ENCODE data around the gene NYAP2.

The NYAP2 gene

DNA sequence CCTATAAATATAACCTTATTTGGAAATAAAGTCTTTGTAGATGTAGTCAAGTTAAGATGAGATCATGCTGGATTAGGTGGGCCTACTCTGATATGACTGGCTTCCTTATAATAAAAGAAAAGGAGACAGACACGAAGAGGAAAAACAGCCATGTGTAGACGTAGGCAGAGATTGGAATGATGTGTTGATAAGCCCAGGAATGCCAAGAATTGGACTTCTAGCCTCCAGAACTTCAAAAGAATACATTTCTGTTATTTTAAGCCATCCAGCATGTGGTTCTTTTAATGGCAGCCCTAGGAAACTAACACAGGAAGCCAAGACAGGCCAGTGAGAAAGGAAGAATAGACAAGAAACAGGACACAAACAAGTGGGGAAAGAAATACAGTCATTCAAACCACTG, 68.6 kb downstream of the NYAP2 start:
- TF ChIP-seq, protein P1, sequence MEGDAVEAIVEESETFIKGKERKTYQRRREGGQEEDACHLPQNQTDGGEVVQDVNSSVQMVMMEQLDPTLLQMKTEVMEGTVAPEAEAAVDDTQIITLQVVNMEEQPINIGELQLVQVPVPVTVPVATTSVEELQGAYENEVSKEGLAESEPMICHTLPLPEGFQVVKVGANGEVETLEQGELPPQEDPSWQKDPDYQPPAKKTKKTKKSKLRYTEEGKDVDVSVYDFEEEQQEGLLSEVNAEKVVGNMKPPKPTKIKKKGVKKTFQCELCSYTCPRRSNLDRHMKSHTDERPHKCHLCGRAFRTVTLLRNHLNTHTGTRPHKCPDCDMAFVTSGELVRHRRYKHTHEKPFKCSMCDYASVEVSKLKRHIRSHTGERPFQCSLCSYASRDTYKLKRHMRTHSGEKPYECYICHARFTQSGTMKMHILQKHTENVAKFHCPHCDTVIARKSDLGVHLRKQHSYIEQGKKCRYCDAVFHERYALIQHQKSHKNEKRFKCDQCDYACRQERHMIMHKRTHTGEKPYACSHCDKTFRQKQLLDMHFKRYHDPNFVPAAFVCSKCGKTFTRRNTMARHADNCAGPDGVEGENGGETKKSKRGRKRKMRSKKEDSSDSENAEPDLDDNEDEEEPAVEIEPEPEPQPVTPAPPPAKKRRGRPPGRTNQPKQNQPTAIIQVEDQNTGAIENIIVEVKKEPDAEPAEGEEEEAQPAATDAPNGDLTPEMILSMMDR (IDR thresholded peaks at IDR 0.05; ENCODE audit: low read depth, low read length, missing control alignments) = no peak
- DNase-seq (ENCODE audit: extremely low read depth, low read depth) = no peak
- no peak overlapping the region for H3K4me3 ChIP-seq (replicated peaks; ENCODE audit: low read depth, low read length)

DNA sequence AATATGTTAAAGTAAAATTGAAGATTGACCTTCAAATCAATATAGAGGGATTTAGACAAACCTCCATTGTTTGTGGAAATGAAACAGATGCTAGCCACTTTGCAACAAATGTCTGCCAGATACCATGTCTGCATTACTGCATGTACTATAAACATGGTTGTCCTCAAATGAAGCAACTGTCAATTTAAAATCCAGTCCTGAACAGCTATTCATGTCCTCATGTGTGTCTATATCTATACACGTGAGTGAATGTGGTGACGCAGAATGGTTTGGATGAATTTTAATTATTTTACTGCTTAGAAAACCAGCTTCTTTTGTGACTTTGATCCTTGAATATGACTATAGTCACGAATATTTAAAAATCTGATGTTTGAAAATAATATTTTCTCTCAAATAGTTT, 71.5 kb downstream of the NYAP2 start:
- DNase-seq (ENCODE audit: extremely low read depth, low read depth) = no peak
- H3K4me3 ChIP-seq (replicated peaks; ENCODE audit: low read depth, low read length) = no peak overlapping the region

DNA sequence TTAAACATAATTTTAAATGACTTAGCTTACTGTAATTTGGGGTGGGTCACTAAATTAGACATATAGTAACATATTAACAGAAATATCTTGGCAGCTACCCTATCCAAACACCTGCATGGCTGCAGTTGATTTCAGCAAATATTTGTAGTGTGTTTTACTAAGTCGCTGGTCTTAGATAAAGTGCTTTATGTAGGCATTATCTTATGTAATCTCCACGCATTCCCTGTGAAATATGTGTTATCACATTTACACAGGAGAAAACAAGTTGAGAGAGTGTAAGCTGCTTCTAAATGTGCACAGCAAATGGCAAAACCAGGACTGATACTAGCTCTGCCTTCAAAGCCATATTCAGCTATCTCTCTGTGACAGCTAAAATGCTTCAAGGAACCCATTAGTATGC, 72.0 kb downstream of the NYAP2 start:
- no peak overlapping the region for H3K4me3 ChIP-seq (replicated peaks; ENCODE audit: low read depth, low read length)
- DNase-seq (ENCODE audit: extremely low read depth, low read depth) = no peak
- TF ChIP-seq, protein P1 (IDR thresholded peaks at IDR 0.05; ENCODE audit: low read depth, low read length, missing control alignments) = no peak

More for the DNA sequence above, 71.5 kb downstream of the NYAP2 start:
- TF ChIP-seq, protein P1 (IDR thresholded peaks at IDR 0.05; ENCODE audit: low read depth, low read length, missing control alignments) = no peak

DNA sequence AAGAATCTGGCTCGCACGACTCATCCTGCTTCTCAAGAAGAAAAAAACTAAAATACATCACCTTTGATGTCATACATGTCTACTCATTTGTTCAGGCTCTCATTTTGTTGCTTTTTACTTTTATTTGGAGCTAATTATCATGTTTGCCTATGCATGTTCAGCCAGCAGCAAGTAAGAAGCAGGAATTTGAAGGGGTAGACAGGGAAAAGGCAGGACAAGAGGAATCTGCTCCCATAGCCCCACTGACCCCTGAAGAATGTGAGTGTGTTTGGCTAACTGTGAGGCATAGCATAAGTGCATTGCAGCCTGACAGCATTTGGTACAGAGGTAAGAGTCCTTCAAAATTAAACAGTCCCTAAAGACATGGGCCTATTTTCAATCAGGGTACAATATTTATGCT, 72.7 kb downstream of the NYAP2 start:
- no peak for DNase-seq (ENCODE audit: extremely low read depth, low read depth)
- TF ChIP-seq, protein P1 (IDR thresholded peaks at IDR 0.05; ENCODE audit: low read depth, low read length, missing control alignments) = no peak
- no peak overlapping the region for H3K4me3 ChIP-seq (replicated peaks; ENCODE audit: low read depth, low read length)

DNA sequence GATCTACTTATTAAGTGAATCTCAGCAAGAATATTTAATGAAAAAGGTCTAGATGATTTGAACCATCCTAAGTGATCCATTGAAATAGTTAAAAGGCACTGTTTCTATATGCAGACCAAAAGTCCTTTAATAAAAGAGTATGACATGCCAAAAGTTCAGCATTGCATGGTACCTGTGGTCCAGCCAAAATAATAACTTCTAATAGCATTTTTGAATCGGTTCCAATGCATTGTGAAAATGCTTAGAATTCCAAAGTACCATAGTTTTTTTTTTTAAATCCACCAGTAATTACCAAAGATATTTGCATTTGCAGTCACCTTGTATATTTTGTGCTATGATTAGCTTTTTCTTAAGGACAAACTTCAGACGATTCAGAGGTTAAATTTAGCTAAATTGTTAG, 79.9 kb downstream of the NYAP2 start:
- TF ChIP-seq, protein P1 (IDR thresholded peaks at IDR 0.05; ENCODE audit: low read depth, low read length, missing control alignments) = no peak
- H3K4me3 ChIP-seq (replicated peaks; ENCODE audit: low read depth, low read length) = no peak overlapping the region
- DNase-seq (ENCODE audit: extremely low read depth, low read depth) = no peak

DNA sequence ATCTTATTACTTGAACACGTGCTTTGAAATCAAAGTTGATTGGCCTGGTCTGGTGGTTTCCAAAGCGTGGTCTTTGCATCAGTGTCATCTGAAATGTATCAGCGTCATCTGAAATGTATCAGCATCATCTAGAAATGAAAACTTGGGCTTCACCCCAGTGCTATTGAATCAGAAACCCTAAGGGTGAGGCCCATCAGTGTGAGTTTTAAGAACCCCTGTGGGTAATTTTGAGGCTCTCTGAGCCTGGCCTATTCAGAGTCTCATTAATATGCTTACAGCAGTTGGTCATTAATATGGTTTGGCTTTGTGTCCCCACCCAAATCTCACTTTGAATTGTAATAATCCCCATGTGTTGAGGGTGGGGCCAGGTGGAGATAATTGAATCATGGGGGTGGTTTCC, 85.2 kb downstream of the NYAP2 start:
- H3K4me3 ChIP-seq (replicated peaks; ENCODE audit: low read depth, low read length) = no peak overlapping the region
- no peak for DNase-seq (ENCODE audit: extremely low read depth, low read depth)
- TF ChIP-seq, protein P1 (IDR thresholded peaks at IDR 0.05; ENCODE audit: low read depth, low read length, missing control alignments) = no peak

DNA sequence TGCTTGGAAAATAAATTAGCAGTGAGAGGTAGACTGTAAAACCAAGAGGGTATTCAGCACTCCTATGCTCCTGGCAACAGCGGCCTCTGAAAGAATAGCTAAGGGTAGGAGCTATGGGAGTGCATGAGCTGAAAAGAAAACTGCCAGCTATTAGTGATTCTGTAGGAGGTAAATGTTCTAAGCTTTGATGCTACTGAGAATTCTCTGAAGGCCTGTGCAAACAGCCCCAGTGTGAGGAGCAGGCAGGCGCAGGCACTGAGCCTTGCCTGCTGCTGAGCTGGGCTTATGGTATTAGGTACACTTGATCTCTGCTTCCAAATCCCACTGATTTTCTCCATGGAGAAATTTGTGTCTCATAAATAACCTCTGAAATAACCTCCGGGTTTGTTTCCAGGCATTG, 86.7 kb downstream of the NYAP2 start:
- H3K4me3 ChIP-seq (replicated peaks; ENCODE audit: low read depth, low read length) = no peak overlapping the region
- TF ChIP-seq, protein P1 (IDR thresholded peaks at IDR 0.05; ENCODE audit: low read depth, low read length, missing control alignments) = no peak
- DNase-seq (ENCODE audit: extremely low read depth, low read depth) = no peak

All from HFF-Myc (cell line).